GM18505 (cell line): ENCODE results near the gene TRIM23.
"Not testable (repeated sequence)": the region's sequence is repeated elsewhere in the genome, so short reads cannot be mapped to it uniquely, and the experiment has no call there.

Experiments used
- ATAC-seq: cut with Tn5 transposase; IDR thresholded peaks from one replicate; pipeline ENCODE4 v1.9.1; 2021; ENCODE audit not compliant: unreplicated experiment
- POLR2A ChIP-seq: IDR thresholded peaks from 4 replicates; pipeline ENCODE4 v1.6.1; 2011; ENCODE audit warnings: borderline replicate concordance; ENCODE audit not compliant: insufficient read depth, insufficient read length; ENCODE audit errors: extremely low read depth

Gene TRIM23

GRCh38 chr5:65624025-65624570 is at the start of gene TRIM23:
Gene TRIM23 (minus strand): TSS chr5:65624333. CDS start chr5:65624274, 59 bp downstream.
- ATAC-seq, result peak; percentile 96
- peak; percentile 79 for TF ChIP-seq POLR2A

- no peak for TF ChIP-seq POLR2A
- no peak for ATAC-seq
Measured at GRCh38 chr5:65672796-65673195, 48.7 kb upstream of the TRIM23 start.

DNA sequence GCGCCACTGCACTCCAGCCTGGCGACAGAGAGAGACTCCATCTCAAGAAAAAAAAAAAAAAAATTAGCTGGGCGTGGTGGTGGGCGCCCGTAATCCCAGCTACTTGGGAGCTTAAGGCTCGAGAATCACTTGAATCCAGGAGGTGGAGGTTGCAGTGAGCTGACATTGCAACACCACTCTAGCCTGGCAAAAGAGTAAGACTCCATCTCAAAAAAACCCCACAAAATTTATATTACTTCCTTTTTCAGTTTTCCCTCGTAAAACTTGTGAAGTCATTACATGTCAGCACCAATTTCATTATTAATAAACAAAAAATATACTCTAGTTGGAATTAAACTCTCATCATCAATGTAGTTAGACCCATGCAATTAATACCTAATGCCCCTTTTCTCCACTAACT is 44.6 kb upstream of the TRIM23 start:
- TF ChIP-seq POLR2A, result no peak
- no peak for ATAC-seq

DNA sequence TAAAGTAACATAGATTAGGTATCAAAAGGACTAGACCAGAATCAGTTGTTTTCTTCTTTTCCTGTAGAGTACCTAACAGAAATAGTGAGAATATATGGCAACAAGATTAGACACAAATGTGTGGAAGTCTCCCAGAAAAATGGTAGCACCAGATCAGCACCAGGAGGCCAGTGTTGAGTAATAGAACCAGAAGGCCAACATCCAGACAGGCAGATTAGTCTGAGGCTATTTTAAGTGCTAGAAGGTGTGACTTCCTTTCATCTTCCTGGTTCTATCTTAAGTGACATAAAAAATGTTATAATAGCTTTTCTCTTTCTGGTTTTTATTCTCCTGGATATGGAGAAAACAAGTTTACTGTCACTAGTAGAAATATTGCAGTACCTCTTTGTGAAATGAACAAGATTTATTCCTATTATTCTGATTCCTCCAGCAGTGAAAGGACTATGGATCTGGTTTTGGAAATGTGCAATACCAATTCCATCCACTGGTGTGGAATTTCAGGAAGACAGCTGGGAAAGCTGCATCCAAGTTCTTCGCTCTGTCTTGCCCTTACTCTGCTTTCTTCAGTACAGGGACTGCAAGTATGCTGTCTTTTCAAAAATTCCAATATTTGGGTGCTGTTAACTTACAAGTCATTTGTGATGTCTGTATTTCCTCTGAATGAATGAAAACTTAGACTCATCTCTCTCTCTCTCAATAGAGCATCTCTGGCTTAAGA is 39.8 kb upstream of the TRIM23 start:
- no peak for TF ChIP-seq POLR2A
- no peak for ATAC-seq

DNA sequence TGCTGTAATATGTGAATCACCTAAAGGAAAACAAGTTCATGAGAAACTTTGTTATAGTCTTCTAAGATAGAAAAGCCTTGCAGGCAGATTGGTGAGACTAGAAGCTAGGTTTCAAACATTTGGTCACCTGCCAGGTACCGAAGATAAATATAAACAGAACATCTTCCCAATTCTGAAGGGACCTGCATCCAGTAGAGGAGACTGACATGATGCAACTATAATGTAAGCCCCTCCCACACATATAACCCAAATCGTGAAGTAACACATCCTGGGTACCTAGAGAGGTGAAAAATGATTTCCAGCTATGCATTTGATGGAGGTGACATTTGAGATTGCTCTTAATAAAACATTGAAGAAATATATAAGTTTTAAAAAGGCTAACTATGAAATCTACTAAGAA is 30.6 kb upstream of the TRIM23 start:
- no peak for TF ChIP-seq POLR2A
- ATAC-seq, result no peak

- TF ChIP-seq POLR2A, result no peak
- ATAC-seq, result no peak
Measured at GRCh38 chr5:65651144-65651543, 27.0 kb upstream of the TRIM23 start.

- ATAC-seq, result no peak
- no peak for TF ChIP-seq POLR2A
Measured at GRCh38 chr5:65647941-65648340, 23.8 kb upstream of the TRIM23 start.

- TF ChIP-seq POLR2A, result no peak
- no peak for ATAC-seq
Measured at GRCh38 chr5:65646938-65647337, 22.8 kb upstream of the TRIM23 start.

DNA sequence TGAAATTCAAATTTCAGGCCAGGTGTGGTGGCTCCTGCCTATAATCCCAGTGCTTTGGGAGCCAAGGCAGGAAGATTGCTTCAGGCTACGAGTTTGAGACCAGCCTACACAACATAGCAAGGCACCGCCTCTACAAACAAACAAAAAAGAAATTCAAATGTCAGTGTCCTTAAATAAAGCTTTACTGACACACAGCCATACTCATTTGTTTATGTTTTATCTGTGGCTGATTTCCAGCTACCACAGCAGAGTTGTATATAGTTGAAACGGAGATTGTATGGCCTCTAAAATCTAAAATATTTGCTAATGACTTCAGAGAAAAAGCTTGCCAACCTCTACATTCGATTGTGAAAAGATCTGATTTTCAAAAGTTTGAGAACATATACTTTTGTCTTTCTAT is 16.1 kb upstream of the TRIM23 start:
- TF ChIP-seq POLR2A, result no peak

GRCh38 chr5:65630981-65631380 is 6.8 kb upstream of the TRIM23 start:
- no peak for ATAC-seq
- no peak for TF ChIP-seq POLR2A

More for the DNA sequence above, 16.1 kb upstream of the TRIM23 start:
- no peak for ATAC-seq

- no peak for TF ChIP-seq POLR2A
- no peak for ATAC-seq
Measured at GRCh38 chr5:65625743-65626142, 1.6 kb upstream of the TRIM23 start.

DNA sequence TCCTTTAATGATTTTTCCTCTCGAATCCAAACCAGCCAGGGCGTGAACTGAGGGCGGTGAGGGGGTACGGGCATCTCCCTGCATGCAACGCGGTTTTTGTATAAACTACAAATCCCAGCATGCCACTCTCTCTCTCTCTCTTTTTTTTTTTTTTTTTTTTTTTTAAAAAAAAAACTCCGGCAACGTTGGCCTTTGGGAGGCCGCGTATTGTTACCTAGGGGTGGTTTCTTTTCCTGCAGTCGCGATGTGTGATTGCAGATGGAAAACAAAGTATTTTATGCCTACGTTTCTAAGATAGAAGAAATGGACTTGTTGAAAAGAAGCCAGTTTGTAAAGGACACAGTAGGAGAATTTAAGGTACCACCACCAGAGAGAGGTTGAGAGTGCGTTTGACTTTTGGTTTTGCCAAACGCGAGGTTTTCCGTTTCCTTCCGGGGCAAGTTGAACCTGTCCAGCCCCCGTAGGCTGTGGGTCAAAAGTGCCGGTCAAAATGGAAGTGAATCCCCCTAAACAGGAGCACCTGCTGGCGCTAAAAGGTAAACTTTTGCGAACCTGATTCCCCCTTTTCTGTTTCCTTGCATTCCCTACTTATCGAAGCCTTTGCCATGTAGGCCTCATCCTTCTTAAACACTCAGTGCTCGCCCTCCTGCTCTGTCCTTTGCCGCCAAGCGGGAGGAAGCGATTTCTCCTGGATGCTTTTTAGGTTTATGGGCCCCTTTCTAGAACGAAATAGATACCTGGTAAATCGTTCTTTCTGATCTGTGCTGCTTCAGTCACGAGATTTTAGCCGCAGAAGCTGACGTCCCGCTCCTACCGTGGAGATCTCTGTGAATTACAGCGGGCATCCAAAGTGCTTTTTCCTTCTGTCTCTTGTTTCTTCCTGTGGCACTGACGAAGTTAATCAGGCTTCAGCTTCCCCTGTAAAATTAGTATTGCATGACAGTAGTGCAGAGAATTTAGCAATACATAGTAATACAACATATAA is 730 bp upstream of the TRIM23 start, which contains the start of the genes SHLD3 and TRAPPC13:
TSS of gene SHLD3 (plus strand) at position 457 of the 985 bp plus-strand sequence. CDS start 4,561 bp downstream, outside the sequence.
TSS of gene TRAPPC13 (plus strand) at position 457 of the 985 bp plus-strand sequence. CDS start at position 491, 34 bp downstream.
- TF ChIP-seq POLR2A, result peak; percentile 74
- peak; percentile 69 for ATAC-seq

DNA sequence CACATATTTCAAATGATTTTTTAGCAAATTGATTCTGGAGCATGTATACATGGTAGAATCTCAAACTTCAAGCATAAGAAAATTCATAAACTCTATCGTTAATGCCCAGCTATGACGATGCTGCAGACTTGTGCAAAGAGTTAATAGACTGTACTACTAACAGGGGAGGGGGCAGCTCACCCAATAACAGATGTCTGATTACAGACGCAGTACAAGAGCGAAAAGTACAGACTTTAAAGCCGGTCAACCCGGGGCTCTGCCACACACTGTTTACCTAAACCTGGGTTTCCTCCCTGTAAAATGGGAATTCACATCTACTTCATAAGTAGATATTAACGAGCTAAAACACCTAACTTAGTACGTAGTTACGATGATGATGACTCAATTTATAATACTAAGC is 651 bp downstream of the TRIM23 start:
- ATAC-seq, result no peak
- TF ChIP-seq POLR2A, result no peak

DNA sequence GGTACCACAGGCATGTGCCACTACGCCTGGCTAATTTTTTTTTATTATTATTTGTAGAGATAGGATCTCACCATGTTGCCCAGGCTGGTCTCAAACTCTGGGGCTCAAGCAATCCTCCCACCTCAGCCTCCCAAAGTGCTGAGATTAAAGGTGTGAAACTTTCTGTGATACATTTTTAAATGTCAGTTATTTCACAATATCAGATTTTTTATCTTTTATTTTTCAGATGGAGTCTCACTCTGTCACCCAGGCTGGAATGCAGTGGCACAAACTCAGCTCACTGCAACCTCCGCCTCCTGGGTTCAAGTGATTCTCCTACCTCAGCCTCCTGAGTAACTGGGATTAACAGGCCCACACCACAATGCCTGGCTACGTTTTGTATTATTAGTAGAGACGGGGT is 2.2 kb downstream of the TRIM23 start:
- not testable (repeated sequence) for ATAC-seq
